ENCODE data around the gene TRIM41.

The TRIM41 gene

DNA sequence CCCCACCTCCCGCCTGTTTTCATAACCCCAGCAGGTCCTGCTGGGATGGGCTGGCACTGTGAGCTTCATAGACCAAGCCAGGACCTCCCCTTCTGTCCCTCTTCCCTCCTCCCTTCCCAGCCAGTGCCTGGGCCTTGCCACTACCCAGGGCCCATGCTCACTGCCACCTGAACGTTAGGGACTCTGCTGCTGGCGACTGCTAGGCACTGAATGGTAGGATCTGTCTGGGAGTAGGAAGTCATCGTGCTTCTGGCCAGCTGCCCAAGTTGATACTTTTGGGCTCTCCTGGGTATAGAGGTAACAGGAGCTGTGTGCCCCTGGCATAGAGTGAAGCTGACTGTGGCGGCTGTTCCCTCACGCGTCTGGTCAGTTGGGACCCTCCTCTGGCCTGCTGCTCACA lies 8.4 kb downstream of the TRIM41 start:
- no peak for DNase-seq (ENCODE audit: extremely low read depth, low read depth)
- TF ChIP-seq, protein P1, sequence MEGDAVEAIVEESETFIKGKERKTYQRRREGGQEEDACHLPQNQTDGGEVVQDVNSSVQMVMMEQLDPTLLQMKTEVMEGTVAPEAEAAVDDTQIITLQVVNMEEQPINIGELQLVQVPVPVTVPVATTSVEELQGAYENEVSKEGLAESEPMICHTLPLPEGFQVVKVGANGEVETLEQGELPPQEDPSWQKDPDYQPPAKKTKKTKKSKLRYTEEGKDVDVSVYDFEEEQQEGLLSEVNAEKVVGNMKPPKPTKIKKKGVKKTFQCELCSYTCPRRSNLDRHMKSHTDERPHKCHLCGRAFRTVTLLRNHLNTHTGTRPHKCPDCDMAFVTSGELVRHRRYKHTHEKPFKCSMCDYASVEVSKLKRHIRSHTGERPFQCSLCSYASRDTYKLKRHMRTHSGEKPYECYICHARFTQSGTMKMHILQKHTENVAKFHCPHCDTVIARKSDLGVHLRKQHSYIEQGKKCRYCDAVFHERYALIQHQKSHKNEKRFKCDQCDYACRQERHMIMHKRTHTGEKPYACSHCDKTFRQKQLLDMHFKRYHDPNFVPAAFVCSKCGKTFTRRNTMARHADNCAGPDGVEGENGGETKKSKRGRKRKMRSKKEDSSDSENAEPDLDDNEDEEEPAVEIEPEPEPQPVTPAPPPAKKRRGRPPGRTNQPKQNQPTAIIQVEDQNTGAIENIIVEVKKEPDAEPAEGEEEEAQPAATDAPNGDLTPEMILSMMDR (IDR thresholded peaks at IDR 0.05; ENCODE audit: low read depth, low read length): no peak

DNA sequence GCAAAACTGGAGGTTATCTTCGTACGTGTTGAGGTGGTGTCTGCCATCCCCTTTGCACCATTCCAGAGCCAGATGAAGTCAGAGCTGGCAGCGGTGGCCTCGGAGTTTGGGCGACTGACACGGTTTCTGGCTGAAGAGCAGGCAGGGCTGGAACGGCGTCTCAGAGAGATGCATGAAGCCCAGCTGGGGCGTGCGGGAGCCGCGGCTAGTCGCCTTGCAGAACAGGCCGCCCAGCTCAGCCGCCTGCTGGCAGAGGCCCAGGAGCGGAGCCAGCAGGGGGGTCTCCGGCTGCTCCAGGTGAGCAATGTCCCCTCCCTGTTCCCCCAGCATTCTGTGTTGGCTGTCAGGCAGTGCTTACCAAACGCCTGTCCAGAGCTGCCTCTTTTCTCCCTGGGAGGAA lies 9.5 kb downstream of the TRIM41 start:
- DNase-seq (ENCODE audit: extremely low read depth, low read depth): no peak
- TF ChIP-seq, protein P1 (IDR thresholded peaks at IDR 0.05; ENCODE audit: low read depth, low read length): no peak

DNA sequence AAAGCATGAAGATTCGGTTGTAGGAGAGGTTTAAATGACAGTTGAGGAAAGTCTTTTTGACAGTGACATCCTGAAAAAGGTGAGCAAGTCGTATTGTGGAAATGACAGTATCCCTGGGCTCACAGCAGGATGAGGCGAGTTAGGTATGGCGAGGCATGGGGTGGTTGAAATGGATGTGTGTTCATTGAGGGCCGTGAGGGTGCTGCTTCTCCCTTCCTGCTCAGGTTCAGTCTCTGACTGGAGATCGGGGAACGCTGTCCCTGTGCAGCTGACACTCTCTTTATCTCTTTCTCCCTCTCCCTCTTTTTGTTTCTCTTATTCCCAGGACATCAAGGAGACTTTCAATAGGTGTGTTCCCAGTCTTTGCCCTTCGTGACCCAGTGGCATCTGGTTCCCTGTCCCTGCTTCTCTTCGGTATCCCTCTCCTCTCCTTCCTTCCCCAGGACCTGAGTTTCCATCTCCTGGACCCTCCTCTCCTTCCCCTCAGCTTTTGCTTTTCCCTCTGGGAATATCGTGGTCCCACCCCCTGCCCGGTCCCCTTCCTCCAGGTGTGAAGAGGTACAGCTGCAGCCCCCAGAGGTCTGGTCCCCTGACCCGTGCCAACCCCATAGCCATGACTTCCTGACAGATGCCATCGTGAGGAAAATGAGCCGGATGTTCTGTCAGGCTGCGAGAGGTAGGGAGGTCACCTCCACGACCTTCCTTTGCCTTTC lies 10.2 kb downstream of the TRIM41 start:
- DNase-seq (ENCODE audit: extremely low read depth, low read depth): no peak
- TF ChIP-seq, protein P1 (IDR thresholded peaks at IDR 0.05; ENCODE audit: low read depth, low read length): no peak

DNA sequence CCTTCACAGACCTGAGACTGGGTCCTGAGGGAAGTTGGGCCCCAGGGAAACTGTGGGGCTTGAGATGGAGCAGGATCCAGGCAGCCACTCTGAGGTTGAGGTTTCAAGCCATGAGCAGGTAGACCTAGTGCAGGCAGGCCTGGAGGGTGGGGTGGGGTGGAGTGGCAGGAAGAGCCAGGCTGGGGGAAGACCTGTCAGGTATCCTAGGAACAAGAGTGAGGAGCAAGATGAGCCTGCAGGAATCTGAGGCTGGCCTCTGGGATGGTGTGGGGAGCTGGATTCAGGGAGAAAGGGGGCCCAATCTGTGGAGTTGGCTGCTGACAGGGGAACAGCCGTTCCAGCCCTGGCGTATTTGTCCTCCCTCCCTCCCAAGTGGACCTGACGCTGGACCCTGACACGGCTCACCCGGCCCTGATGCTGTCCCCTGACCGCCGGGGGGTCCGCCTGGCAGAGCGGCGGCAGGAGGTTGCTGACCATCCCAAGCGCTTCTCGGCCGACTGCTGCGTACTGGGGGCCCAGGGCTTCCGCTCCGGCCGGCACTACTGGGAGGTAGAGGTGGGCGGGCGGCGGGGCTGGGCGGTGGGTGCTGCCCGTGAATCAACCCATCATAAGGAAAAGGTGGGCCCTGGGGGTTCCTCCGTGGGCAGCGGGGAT lies 10.8 kb downstream of the TRIM41 start:
- TF ChIP-seq, protein P1 (IDR thresholded peaks at IDR 0.05; ENCODE audit: low read depth, low read length): no peak
- DNase-seq (ENCODE audit: extremely low read depth, low read depth): no peak

DNA sequence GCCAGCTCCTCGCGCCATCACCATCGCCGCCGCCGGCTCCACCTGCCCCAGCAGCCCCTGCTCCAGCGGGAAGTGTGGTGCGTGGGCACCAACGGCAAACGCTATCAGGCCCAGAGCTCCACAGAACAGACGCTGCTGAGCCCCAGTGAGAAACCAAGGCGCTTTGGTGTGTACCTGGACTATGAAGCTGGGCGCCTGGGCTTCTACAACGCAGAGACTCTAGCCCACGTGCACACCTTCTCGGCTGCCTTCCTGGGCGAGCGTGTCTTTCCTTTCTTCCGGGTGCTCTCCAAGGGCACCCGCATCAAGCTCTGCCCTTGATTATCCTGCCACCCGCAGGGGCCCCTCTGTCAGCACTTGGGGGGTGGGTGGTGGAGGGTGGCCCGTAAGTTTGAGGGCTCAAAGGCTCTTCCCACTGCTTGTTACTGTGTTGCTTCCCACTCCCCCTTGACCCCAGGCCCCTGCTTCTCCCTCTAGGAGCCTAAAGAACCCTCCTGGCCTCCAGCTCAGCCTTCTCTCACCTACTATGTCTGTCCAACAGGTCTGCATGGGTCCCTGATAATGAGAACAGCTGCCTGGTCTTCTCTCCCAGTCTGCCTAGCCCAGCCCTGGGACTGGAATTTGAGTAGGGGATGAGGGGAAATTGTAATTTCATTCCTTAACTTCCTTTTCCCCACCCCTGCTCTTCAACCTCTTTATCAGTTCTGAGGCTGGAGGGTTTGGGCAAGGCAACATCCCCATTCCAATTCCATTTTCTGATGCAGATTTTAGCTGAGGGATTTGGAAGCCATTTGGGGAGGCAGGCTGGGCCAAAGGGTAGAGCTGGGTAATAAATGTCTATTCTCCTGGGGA lies 11.6 kb downstream of the TRIM41 start:
- DNase-seq (ENCODE audit: extremely low read depth, low read depth): no peak
- TF ChIP-seq, protein P1 (IDR thresholded peaks at IDR 0.05; ENCODE audit: low read depth, low read length): no peak

DNA sequence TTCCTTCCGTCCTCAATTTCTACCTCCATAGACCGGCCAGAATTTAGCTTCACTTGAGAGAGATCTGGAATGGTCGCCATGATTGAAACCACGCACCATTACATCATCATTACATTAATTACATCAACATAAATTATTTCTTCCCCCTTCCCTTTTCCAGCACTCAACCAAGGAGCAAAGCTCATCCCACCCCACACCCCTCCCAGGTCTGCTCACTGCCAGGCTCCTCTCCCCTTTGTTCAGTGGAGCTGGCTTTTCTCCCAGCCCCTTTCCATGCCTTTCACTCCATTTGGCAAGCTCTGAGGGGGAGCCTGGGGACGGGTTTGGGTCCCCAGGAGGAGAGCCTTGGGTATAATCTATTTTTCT lies 12.2 kb downstream of the TRIM41 start:
- no peak for DNase-seq (ENCODE audit: extremely low read depth, low read depth)
- TF ChIP-seq, protein P1 (IDR thresholded peaks at IDR 0.05; ENCODE audit: low read depth, low read length): no peak
